HuH-7 (cell line): Measurements from ENCODE around the gene PPP2R1B.
"Not testable (repeated sequence)": the region's sequence is repeated elsewhere in the genome, so short reads cannot be mapped to it uniquely, and the experiment has no call there.

Source experiments
- DNase-seq: peaks from one replicate; pipeline ENCODE4 v3.0.0; 2011; ENCODE audit warnings: low spot score

PPP2R1B gene

DNA sequence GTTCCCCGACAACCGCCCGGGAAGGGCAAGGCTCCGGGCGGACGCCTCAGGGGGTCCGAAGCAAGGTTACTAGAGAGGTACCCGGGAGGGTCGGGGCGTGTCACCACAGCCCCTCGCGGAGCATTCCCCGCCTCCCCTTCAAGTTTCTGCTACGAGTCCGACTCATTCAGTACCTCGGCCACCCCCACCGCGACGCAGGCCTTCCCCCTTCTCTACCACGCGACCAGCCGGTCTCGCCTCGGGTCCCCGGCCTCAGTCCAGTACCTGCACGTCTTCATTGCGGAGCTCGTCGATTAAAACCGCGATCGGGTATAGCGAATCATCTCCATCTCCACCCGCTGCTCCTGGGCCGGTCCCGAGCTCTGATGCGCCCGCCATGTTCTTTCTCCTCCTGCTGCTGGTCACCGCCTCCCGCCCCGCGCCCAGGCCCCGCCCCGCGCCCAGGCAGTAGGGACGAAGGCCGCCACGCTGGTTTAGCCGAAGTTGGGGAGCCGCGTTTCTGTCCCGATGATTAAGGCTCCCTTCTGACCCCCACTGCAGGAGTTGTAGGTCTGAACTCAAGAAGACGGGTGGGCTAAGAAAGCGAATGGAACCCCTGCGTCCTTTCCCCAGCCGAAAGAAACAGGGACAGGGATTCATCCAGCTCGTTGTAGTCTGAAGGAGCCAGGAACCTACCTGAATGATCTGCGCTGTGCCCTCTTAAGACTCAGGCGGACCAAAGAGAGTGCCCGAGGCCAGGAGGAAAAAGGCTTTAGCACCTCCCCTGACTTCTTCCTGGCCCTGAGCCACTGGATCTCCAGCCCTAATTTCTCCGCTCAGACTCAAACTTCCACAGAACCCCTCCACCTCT lies at the start of gene PPP2R1B:
Gene PPP2R1B (minus strand): TSS at position 406 of the 850 bp plus-strand sequence. CDS start 28 bp downstream, at position 378.
- DNase-seq: peak; percentile 87

DNA sequence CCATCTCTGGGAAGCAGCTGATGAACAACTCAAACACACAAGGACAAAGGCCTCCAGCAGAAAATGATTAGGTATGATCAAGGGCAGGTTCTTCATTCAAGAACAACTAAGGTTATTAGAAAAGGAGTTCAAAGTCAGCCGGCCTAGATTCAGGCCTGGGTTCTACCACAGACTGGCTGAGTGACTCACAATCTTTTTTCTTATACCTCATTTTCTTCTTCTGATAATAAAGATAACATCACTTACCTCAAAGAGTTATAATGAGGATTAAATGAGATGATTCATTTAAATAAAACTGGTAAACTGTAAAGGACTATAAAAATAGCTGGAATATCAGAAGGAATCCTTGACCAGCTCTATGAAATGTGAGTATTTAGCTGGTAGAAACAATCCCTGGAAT lies 49.3 kb upstream of the PPP2R1B start:
- DNase-seq: no peak

DNA sequence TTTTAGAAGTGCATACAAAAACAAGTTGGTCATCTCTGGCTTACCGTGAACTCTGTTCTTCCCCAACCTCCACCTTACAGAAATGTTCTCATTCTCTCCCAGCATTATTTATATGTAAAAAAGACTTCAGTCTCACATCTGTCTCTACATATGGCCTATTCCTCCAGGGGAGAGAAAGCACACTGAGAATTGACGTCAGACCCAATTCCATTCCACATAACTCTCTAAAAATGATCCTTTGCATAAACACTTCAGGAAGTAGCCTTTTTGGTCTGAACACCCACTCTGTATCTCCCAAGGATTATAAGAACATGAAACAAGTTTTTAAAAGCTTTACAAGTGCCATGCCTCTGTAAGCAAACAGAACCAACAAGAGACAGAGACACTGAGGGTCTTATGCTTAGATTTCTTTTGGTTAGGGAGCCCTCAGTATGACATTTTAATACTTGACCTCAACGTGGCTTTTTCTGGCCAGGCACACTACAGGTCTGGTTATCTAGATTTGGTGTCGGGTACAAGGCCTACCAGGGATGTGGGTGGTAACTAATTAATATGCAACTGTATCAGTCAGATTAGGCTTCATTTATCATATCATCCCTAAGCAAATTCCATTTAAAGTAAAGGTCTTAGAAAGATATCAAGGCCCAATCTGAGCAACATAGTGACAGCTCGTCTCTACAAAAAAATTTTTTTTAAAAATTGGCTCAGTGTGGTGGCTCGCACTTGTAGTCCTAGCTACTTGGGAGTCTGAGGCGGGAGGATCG lies 48.5 kb upstream of the PPP2R1B start:
- DNase-seq: no peak

DNA sequence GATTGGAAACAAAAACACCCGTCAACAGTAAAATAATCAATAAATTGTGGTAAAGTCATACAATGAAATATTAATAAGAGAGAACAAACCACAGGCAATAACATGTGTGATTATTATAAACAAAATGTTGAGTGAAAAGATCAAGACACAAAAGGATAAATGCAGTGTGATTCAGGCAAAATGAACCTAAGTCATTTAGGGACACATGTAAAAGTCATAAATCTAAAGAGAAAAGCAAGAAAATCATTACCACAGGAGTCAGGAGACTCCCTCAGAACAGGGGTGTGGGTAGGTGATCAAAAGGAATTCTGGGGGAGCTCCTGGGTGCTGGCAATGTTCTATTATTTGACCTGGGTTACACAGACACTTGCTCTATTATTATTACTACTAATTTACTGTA lies 47.9 kb upstream of the PPP2R1B start:
- DNase-seq: no peak

DNA sequence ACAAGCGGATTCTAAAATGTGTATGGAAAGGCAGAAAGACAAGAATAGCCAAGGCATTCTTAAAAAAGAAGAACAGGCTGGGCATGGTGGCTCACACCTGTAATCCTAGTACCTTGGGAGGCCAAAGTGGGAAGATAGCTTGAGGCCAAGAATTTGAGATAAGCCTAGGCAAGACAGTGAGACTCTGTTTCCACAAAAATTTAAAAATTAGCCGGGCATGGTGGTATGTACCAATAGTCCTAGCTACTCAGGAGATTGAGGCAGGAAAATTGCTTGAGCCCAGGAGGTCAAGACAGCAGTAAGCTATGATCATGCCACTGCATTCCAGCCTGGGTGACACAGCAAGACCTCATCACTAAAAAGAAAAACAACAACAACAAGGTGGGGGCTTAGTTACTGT lies 46.0 kb upstream of the PPP2R1B start:
- DNase-seq: no peak

DNA sequence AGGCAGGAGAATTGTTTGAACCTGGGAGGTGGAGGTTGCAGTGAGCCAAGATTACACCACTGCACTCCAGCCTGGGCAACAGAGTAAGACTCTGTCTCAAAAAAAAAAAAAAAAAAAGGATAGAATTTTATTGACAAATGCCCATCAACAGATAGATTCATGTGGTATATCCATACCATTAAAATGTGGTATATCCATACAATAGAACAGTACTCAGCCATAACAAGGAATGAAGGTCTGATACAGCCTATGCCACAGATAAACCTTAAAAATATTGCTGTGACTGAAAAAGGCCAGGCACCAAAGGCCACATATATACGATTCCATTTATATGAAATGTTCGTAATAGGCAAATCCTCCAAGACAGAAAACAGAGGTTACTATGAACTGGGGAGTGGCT lies 45.3 kb upstream of the PPP2R1B start:
- no peak for DNase-seq

DNA sequence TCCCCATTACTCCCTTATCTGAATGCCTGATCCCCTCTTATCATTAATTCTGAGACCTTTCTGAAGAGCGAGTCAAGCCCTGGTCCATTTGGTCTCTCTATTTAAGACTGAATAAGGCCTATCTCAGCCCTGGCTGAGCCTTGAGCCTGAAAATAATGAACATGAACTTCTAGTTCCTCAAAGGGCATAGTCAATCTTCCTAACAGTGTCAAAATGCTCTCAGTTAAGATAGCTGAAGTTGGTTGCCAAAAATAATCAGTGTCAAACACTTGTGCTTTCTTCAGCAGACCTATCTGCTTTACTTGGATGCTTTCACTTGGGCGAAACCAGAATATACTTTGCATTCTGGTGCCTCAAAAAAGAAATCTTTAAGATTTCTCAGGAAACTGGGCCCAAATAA lies 42.6 kb upstream of the PPP2R1B start:
- no peak for DNase-seq

DNA sequence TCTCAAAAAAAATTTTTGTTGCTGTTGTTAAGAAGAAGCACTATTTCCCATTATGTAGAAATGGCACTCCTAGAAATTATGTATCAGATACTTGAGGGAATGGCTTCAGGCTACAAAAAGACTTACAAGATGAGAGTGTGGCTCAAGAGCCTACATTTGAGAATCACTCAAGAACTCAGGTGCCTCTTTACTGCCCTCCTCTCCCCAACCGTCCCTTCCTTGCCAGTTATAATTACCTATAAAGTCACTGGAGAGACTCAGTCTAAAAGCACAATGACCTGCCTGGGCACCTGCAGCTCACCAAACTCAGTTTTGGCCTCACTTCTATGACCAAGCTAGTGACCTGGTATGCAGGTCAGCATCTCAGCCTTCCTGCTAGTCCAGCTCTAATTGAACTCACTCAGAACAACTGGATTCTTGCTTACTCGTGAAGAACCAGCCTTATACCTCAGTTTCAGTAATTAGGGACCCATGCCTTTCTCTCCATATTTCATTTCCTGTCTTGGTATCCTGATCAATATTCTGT lies 41.9 kb upstream of the PPP2R1B start:
- DNase-seq: no peak

DNA sequence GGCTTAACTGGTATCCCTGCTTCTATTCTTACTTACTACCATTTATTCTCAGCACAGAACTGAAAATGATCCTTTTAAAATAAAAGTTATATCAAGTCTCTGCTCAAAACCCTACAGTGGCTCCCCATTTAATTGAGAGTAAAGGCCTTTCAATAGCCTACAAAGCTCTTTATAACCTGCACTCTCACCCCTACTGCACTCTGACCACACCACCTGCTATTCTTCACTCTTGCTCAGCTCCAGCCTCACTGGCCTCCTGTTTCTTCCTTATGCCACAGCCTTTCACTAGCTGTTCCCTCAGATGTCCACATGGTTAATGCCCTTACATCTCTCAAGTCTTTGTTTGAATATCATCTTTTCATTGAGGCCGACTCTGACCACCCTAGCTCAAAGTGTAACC lies 40.9 kb upstream of the PPP2R1B start:
- no peak for DNase-seq

DNA sequence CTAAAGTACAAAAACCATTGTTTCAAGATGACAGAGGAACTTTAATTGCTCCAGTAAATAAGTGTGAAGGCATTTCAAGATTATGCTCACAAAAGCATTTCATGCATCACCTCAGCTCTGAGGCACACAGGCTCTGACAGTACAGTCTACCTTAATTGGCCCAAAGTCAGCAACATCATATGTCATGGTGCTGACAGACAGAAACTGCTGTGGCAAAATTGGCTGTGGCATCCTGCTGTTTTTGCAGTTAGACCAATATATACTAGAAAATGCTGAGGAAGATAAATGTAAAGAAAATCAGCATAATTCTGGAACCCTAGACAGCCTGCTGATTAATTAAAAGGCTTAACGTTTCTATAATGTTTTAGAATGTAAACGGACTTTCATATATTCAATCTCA lies 34.9 kb upstream of the PPP2R1B start:
- DNase-seq: no peak

DNA sequence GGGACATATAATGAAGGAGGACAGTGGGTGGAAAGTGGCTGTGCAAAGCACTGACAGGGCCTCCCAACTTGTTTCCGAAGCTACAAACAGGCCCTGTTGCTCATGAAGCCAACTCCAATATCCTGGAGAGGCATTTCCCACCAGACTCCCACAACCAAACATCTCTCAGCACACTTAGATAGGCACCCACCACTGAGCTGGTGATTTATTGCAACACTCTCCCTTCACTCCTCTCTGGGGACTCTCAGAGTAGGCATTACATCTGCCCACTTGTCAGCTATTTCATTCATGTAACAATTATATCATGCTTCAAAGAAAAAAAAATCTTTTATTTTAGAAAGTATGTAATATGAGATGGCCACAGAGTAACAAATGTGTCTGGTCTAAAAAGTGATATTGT lies 32.1 kb upstream of the PPP2R1B start:
- DNase-seq: no peak

DNA sequence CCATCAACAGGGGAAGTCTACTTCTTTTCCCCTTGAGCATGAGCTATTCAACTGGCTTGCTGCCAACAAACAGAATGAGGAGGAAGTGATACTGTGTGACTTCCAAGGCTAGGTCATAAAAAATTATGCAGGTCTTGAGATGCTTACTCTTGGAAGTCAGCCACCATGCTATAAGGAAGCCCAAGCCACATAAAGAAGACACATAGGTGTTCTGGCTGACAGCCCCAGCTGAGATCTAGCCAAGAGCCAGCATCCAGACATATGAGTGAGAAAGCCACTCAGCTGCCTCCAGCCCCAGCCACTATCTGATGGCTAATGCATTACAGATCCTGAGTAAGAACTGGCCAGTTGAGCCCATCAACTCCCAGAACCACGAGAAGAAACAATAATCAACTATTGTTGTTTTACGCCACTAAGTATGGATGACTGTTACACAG lies 31.0 kb upstream of the PPP2R1B start:
- DNase-seq: no peak

DNA sequence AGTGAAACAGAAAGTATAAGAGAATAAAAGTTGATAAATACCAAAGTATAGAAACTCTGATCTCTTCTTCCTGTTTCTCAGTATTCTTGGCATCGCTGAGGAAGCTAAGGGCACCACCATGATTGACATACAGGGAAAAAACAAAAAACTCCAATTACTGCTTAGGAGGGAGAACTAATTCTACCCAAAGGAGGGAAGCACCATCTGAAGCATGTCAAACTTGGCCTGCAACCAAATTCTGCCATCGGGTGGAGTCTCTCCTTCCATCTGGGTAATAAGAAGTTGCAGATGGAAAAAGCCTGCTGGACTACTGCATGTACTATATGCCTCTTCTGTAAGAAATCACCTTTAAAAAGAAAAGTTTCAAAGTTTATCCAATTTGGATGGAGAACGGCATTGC lies 30.5 kb upstream of the PPP2R1B start:
- DNase-seq: no peak

DNA sequence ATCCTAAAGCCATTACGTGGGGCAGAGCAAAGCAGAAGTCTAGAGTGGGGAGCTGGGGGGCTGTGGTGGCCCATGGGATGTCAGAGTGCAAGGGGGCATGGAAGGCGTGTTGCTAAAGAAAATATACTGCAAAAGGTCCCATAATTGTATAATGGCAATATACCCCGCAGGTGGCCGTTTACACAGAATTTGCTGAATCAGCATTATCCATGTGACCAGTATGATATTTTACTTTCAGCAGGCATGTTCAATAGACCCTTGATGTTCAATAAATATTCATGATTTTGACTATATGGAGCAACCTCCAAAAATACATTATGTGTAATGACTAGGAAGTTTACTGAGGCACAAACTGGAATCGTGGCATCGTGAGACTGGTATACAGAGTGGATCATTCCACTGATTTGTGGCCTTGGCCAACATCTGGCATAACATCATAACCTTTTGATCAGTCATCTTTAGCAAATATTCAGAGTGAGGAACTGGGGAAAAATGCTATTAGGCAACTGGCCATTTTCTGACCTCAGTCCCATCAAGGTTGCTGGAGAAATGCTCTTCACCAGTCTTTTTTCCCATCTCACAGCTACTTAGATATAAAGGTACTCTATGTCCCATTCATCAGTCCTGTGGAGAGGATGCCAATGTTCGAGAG lies 29.3 kb upstream of the PPP2R1B start:
- DNase-seq: no peak

DNA sequence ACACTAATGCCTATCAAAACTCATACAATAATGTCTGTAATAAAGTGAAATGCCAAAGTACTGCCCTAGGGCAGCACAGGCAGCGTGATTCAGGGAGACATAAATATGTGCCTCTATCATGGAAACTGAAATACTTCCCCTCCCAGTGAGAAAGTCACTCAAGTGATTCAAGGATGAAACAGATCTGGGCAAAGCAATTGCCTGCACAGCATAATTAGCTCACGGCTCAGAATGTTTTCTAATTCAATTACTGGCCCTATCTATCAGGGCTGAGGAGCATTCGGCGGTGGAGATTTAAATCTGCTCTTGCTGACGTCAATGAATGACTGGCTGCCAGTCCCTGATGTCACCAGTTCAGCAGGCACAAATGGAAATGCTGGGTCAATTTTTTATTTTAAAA lies 27.7 kb upstream of the PPP2R1B start:
- no peak for DNase-seq

DNA sequence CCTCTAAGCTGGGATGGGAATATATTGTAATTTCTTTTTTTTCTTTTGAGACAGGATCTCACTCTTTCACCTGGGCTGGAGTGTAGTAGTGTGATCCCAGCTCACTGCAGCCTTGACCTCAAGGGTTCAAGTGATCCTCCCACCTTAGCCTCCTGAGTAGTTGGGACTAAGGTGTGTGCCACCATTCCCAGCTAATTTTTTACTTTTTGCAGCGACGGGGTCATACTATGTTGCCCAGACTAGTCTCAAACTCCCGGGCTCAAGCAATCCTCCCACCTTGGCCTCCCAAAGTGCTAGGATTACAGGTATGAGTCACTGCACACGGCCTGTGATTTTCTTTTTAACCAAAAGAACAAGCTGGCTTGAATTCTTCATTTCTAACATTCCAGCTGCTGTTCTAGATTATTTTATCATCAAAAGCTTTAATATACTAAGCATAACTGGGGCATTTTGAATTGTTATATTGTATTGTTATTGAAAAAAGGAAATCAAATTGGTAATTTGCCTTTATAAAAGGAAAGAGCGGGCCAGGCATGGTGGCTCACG lies 26.8 kb upstream of the PPP2R1B start:
- no peak for DNase-seq

DNA sequence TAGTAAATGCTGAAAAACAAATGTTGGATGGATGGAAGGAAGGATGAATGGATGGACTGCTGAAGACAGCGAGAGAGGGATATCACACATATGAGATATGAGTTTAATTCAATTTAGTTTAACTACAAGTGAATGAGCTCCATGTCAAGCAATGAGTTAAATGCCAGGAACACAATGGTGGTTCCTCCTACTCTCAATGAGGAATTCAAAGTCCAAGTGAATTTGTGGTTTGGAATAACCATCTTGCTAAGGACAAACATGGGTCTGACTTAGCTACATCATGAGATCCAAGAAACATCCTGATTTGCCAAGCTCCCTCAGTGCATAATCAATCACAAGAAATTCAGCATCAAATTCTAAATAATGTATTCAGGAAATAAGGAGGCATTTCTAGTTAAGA lies 26.1 kb upstream of the PPP2R1B start:
- no peak for DNase-seq

DNA sequence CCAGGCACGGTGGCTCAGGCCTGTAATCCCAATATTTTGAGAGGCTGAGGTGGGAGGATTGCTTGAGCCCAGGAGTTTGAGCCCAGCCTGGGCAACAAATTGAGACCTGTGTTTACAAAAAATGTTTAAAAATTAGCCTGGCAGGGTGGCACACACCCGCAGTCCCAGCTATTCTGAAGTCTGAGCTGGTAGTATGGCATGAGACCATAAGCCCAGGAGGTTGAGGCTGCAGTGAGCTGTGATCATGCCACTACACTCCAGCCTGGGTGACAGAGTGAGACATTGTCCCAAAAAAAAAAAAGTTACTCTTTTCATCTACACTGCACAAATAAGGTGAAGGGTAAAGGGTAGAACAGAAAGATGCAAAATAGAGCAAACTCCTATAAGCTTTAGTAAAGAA lies 22.3 kb upstream of the PPP2R1B start:
- no peak for DNase-seq

DNA sequence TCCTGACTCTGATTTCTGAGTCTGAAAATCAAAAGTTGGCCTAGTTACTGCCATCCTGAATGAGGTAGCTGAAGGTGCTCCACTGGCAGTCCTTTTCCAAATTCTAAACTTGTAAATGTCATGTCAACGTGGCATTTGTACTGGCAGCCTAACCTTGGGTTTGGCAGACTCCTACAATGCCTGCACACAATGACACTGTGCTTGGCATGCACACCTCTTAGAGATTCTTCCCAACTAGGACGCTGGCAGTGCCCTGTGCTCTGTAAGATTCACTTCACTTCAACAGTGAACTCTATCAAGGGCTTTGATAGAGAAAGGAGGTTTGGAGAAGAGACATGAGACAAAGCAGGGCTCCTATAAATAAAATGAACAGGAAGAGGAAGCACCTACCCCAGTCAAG lies 21.9 kb upstream of the PPP2R1B start:
- no peak for DNase-seq

DNA sequence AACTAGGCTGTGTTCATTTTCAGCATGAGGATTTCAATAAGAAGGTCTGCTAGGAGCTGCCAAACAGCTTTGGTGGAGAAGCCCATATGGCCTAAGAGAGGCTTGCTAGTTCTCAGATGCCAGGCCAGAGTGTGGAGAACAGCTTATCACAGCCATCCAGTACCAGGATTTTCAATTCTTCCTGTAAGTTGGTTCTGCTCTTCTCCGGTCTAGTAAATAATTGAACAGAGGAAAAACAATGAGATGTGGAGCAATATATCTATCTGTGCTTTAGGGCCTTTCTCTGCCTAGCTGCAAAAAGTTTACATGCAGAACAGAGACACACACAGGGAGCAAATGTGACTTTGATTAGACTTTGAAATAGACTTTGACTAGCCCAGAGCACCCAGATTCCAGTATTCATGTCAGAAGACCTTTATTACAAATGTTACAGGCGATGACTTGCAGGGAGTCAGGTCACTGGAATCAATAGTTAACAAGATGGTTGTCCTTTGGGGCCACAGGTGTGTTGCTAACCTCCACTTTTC lies 19.8 kb upstream of the PPP2R1B start:
- no peak for DNase-seq

DNA sequence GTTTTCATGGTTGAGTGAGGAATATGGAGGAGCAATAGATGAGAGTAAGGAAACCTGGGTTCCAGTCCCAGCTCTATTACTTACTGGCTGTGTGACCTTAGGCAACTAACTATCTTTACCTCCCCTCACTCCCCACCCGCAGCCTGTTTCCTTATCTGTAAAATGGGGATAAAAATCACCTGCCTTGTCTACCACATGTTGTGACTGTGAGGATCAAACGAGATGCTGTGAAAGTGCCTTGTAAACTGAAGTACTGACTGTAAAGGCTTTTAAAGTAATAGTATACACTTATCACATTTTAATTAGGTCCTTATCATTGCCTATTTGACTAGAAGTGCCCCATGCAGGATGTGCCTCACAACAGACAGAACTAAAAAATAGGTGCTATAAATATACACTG lies 18.9 kb upstream of the PPP2R1B start:
- DNase-seq: no peak

DNA sequence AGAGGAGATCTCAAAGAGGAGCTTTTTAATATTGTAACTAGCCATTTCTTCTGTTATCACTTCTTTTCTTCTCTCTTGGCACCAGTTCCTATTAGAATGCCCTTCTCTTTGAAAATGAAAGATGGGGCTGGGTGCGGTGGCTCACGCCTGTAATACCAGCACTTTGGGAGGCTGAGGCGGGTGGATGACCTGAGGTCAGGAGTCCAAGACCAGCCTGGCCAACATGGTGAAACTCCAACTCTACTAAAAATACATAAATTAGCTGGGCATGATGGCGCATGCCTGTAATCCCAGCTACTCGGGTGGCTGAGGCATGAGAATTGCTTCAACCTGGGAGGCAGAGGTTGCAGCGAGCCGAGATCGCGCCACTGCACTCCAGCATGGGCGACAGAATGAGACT lies 18.1 kb upstream of the PPP2R1B start:
- DNase-seq: not testable (repeated sequence)
